Measurements from ENCODE around the gene ITGA11.
"Not testable (repeated sequence)": the region's sequence is repeated elsewhere in the genome, so short reads cannot be mapped to it uniquely, and the experiment has no call there.

The ITGA11 gene

DNA sequence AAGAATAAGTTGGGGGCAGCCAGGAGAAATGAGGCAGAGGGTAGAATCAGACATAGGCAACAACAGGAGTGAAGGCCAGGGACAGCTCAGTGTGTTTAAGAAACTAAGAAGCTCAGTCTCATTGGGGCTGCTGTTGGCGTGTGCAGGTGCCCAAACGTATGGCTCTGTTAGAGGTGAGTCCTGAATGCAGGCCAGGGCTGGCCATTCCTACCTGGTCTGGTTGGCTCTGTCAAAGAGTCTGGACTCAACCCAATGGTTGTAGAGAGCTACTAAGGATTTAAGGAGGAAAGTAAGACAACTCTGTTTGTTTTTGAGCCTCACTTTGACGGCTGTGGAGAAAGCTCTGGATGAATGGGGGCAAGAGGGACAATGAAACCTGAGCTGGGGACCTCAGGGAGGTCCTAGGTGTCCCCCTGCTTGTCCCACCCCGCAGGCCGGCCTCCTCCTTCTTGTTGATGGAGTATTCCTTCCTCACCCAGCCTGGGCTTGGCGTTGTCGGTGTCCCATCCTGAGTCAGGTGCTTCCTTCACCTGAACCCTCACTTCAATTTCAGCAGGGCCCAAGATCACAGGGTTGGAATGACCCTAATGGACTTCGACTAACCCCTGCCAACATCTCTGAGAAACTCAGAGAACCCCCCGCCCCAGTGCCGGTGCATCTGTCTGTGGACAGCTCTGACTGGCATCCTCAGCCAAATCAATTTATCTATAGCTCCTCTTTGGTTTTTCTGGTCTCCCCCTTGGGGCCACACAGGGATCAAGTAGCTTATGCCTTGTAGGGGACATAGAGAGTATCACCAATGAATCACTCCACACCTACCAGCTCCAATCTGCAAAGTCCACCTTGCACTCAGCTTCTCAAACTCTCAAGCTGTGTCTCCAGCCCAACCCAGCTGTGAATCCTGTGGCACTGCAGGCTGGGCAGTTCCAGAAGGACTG lies 8.3 kb downstream of the ITGA11 start:
- no peak for FAIRE-seq

DNA sequence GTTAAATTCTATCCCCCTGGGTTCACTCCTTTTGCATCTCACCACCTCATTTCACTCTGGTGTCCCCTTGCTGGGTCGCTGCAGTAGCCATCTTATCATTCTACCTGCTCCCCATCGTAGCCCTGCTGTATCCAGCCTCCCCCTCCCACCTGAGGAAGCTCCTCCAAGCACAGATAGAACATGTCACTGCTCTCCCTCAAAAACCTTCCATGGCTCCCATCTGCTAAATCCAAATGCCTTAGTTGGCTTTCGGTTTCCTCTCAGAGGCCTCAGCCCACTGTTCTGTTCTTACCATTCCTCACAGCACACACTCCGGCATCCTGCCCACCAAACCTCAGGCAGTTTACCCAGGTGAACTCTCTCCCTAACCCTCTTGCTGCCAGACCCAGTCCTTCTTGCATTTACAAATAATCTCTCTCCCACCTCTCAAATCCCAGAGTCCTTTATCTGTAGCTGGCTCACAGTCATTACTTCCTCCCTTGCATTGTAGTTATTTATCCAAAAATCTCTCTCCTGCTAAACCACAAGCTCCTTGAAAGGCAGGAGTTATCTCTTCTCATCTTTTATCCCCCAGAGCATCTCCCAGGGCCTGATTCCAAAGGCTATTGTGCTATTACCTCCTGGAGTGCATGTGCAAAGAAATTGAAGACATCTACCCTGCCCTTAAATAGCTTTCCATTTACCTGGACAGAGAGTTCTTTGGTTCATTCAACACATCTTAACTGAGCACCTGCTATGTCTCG lies 9.4 kb downstream of the ITGA11 start:
- FAIRE-seq = not testable (repeated sequence)

DNA sequence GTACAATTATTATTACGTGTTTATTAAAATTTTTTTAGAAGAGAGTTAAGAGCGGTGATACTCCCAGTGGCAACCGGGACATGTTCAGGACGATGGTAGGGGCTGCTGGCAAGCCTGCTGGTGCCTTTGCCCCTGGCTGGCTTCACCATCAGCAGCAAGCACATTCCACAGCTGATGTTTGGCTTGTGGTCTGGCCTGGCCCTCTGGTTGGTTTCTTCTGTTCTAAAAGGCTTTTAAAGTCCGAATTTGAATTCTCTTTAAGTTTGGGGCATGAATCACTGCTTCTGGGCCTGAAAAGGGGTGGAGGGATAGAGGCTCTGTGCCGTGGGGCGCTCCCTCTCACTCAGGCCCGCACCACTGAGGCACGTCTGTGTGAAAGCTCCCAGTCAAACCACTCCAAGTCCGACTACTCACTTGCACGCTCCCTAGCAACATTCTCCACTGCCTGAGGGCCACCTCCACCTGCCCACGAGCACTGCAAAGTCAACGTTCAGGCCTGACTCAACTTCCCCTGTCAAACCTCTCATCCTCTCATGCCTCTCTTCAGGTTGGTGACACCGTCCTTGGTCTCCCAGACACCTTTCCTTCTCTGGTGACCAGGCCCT lies 10.1 kb downstream of the ITGA11 start:
- FAIRE-seq = no peak

DNA sequence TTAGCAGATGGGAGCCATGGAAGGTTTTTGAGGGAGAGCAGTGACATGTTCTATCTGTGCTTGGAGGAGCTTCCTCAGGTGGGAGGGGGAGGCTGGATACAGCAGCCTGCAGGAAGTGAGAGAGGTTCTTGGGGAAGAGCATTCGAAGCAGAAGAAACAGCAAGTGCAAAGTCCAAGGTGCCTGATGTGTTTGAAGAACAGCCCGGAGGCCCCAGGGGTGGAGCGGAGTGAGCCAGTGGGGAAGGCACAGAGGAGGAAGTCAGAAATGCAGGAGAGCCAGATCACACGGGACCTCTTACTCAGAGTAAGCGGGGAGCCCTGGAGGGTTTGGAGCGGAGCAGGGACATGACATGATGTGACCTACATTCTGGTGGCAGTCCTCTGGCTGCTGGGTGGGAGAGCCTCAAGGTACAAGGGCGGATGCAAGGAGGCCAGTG lies 10.8 kb downstream of the ITGA11 start:
- FAIRE-seq = no peak

DNA sequence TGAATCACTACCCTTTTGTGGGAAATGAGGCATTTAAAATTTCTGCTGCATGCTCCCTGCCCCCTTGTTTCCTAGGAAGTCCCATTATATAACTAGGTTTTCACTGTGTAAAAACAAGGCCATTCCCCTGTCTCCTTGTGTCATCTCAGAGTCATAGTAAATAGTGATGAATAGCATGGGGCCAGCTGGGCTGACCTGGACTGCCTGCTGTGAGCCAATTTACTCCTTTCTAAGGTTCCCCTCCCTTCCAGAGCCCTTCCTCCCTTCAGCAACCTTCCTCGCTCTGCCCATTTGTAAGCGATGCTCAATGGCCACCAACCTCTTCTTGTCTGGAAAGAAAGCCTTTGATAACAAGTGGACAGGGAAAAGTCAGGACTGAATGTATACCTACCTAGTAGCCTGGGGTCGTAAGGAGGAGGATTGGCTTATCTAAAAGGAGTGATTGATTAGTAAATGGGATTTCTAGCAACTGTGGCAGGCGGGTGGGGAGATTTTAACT lies 11.7 kb downstream of the ITGA11 start:
- no peak for FAIRE-seq

DNA sequence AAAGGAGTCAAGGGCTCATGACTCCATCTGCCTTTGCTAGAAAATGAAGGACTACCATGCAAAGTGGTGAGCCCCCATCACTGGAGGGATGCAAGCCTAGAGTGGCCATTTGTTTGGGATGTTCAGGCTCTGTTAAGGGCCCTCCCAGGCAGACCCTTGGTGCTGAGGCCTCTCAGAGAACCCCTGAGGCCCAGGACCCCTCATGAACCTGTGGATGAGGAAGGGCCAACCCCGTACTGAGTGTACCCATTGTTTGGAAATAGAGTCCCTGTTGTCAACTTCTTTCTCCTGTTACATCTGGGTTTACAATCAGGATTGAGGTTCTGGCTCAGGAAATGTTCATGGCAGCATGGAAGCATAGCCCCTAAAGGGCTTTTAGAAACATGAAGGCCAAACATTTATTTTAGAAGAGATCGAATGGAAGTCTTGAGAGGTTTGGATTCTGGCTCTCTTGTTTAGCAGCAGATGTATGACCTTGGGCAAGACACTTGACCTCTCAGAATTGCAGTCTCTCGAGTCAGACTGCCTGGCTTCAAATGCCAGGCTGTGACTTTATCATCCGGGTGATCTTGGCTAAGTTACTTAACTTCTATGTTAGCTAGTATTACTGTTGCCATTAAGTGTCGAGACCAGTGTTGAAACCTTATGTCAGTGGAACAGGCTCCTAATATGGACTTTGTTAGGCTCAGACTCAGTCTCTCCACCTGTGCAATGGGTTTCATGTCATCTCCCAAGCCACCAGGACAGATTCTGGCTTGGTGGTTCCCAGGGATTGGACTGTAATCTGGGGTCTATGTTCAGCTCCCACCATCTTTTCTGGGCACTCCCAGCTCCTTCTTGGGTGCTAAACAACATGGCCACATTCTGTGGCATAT lies 12.4 kb downstream of the ITGA11 start:
- no peak for FAIRE-seq

DNA sequence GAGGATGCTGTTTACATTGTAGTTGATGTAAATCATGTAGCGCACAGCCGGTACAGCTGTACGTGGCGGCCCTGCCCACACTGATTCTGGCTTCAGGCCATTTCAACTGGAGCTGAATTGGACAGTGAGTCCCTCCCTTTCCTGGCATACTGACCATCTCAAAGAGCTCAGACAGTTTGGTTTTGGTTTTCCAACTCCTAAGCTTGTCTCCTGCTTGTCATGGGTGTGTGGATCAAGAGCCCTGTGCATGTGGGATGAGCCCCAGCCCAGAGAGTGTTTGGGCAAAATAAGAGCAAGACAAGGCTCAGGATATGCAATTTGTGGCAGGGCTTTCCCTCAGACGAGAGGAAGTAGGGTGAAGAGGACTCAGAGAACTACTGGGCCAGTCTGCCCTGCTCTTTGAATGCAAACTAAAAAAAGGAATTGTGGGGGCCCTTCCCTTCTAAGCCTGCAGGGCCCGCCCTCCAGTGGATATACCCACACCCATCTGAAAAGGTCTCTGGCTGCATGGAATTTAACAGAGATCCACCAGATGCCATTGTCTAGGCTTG lies 13.3 kb downstream of the ITGA11 start:
- no peak for FAIRE-seq

DNA sequence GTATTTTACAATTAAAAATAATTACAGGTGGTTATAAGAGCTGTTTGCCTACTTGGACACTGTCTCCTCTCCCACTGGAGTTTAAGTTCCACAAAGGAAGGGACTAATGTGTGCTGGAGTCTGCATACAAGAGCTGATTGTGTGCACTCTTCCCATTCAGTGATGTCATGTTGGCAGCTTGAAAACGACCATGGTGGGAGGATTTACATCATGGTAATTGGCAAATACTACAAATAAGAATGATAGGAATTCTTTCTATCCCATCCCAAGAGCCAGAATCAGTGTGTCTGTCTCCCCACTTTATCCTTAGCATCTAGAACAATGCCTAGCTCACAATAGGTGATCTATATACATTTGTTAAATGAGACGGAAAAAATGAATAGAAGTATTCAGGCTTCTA lies 14.1 kb downstream of the ITGA11 start:
- no peak for FAIRE-seq

DNA sequence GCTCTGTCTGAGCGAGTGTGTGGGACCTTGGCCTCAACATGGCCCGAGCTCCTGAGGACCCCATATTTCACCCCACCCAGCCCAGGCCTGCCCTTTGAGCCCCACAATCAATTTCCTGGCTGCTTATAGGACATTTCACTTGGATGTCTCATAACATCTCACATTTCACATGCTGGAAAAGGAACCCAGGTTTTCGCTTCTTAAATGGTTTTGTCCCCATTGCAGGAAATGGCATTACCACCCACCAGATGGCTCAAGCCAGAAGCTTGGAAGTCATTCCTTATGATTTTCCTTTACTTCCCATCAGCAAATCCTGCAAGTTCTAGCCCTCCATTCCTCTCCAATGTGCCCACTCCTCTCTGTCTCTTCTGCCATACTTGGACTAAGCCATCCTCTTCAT lies 14.9 kb downstream of the ITGA11 start:
- no peak for FAIRE-seq

DNA sequence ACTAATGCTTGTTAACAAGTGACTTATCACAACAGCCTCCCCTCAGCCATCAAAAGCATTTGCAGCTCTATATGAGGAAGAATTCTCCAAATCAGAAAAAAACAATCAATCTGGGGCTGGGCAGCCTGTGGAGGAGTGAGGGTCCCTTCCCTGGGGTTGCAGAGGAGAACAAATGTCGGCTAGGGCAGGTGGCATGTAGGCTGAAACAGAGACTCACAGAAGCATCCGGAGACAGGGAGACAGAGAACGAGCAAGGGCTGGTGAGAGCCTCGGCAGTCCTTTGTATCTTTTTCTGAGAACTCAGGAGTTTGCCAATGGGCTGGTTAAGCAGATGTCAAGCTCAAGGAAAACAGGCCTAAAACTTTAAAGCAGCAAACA lies 15.8 kb downstream of the ITGA11 start:
- FAIRE-seq = no peak

DNA sequence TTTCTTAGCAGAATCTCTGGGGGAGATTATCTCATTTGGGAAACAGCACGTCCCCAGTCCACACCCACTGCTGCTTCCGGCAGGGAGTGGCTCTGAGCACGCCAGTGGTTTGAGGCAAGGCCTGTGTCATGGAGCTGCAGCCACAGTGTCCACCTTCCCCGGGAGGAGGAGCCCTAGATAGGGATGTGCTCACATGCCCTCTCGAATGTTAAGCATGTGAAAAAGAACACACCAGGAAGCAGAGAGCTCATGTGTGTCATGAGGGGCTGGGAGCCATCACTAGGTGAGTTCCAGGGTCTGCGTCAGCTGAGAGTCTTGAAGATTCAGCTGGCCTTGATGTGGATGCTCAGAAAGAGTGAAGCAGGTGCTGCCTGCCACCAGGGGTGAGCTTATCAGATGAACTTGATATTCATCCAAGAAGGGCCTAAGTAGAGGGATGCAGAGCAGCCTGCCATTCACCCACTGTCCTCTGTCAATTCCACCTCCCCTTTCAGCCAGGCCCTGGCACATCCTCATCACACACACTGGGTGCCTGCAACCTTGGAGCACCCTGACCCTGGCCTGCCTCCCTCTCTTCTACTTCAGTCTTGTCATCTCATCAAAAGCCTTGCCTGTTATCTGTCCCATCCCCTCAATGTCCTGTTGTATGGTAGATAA lies 16.3 kb downstream of the ITGA11 start:
- no peak for FAIRE-seq

DNA sequence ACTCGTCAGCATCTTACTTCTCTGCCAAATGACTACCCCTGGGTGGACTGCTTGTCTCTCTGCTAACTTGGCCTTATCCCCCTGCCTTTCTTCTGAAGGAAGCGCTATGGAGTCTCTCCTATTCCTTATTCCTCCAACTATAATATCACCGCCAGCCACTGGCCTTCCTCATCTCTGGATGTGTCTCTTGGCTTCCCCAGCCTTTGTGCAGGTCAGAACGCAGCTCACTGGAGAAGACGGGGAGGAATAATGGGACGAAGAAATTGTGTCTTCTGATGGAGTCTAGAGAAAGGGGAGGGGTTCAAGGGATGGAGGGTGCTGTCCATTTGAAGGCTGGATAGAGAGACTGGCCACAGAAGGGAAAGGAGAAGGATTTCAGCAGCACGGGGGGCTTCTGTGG lies 16.9 kb downstream of the ITGA11 start:
- FAIRE-seq = no peak

DNA sequence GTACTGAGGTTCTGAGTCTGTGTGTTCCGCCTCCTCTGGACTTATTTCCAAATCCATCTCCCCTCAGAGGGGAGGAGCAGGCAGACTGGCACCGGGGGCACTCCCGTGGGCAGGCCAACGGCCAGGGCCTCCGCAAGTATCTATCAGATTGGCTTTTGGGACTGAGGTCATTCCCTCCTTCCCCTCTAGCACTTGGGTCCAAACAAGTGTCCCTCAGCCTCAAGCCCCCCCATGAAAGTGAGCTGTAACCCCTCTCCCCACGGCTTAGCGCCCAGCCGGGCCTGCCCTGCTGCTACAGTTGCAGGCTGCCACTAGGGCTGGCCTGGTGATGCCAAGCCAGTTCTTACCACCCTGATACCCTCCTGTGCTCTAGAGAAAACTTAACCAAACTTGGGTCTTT lies 17.4 kb downstream of the ITGA11 start:
- FAIRE-seq = no peak

DNA sequence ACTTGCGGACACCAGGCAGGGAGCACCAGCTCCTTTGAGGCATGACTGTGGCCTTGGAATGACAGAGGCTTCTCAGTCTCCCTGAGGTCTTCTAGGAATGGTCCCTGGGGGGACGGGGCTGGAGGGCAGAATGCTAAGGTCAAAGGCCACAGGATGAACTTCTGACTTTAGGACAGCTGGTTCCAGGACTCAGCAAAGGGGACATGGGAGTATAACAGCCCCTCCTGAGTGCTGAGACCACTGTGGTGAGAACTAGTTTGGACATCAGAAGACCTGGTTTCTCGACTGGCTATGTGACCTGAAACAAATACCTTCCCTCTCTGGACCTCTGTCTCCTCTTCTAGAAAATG lies 17.8 kb downstream of the ITGA11 start:
- FAIRE-seq = no peak

DNA sequence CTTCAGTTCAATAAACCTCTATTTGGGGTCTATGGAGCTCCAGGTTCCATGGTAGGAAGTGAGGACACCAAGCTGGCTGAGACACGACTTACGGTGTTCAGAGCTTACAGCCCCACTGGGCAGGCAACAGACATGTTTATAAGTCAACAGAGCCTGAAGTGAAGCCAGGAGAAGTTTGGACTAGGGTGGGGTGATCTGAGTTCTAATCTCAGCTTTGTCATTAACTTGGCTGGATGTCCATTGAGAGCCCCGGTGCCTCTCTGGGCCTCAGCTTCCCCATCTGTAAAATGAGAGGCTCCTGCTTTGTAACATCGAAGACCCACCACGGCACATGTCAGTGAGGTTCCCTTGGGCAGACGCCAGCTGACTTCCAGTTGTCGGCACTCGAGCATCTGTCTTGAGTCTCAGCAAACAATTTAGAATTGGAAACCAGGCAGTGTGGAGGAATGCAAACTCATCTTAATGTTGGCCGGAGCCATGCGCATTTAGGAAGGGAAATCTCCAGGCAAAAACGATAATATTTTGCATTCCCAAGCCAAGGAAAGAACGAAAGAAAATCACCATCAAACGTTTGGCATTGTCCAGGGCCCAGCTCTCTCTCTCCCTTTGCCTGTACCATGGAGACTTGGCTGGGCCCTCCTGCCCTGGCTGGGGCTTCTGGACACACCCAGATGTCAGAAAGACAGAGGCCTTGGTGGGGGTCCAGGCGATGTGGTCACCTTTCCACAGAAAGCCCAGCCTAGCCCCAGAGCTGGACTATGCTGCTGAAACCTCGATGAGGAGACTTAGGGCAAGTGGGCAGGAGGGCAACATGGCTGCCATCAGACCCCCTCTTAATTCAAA lies 18.4 kb downstream of the ITGA11 start:
- no peak for FAIRE-seq

DNA sequence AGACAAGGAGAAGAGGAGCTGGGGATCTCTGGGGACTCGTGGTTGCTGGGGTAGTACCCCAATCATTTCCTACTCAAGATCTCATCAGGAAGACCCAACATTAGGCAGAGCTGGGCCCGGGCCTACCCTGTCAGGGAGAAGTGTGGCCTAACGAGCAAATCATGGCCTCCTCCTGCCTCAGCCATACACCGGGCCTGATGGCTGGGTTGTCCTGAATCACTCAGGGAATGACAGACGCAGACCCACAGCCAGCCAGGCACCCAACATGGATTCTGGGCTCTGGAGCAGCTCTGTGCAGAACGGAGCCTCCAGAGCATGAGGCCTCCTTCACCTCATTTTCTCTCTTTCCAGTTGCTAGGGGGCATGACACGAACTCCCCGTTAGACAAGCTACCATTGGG lies 19.7 kb downstream of the ITGA11 start:
- FAIRE-seq = no peak

DNA sequence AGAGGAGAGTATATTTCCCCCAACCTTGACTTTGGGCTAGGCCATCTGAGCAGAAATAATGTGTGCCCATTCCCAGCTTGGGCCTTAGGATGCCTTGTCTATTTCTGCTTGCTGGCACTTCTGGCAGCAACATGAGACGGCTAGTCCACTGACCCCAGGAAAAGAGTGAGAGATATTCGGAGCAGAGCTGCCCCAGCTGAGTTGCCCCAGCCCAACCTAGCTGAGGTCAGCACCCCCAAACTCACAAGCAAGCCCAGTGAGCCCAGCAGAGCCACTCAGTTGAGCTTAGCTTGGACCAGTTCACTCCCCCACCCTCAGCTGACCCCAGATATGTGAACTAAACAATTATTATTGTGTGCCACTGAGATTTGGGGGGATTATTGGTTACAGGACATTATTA lies 20.2 kb downstream of the ITGA11 start:
- no peak for FAIRE-seq

DNA sequence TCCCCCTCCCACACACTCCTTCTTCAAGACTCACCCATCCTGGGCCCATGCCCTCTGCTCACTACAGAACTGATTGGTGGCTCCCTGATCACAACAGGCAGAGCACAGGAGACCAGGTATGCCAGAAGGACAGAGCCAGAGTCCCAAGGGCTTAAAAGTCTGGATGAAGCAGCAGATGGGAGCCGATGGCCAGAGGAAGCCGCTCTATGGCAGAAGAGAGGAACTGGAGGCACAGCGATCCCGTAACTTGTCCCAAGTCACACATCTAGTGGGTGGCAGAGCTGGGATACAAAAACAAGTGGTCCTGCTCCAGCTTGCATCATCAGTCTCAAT lies 20.7 kb downstream of the ITGA11 start:
- no peak for FAIRE-seq

DNA sequence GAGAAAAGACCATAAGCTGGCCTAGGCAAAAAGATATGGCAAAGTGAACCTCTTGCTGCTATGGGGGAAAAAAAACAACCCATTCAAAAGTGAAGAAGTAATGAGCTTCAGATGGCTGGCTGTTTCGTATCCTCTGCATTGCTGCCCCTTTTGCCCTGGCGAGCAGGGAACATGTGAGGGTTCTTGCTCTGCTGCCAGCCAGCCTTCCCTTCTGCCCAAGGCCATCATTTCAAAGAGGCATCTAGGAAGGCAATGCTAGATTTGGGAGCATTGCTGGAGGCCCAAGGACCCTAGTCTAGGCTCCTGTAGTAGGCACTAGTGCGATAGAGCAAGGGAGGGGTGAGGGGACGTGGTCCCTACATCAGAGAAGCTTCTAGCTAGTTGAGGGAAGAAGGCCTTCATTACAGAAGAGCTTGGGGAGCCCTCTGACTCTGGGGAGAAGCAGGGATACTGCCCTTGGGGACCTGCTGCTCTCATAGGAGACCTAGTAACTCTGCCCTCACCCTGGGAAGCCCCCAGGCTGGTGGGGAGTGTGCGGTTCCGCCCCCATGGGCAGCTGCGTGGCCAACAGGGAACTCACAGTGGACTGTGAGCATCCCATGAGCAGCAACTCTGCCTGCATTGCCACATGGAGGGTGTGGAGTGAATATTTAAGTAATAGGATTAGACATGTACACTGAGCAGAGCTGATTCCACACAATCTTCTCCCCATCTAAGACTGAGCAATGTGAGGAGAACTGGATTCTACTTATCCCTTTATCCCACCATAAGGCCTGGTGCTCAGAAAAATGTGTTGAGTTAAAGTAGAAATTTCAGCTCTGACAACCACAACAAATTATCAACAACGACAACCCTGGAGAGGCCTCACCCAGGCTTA lies 21.3 kb downstream of the ITGA11 start:
- no peak for FAIRE-seq
